Caco-2 (cell line): ENCODE measurements around the gene TRAPPC6A. TPM values are rescaled to one million over a fixed set of nuclear protein-coding genes. Genes with fewer than 3 reads are reported as not detected.

Experiments
- BruUV-seq: library from RNA; stranded (reverse); fragments of 400-500 nt; replicated peaks from 2 replicates; lab custom pipeline; 2021; lab: Mats Ljungman, UMichigan
- CTCF ChIA-PET: fragments of 300-600 bp; sonication (Branson Sonifier 250); formaldehyde crosslinking; loops from one replicate; lab custom pipeline; 2022; ENCODE audit warnings: antibody characterized with exemption; lab: Charles Lee
- POLR2A ChIA-PET: fragments of 300-600 bp; sonication (Branson Sonifier 250); formaldehyde crosslinking; loops from one replicate; lab custom pipeline; 2022; ENCODE audit warnings: antibody characterized with exemption; lab: Charles Lee
- DNase-seq, 2 experiments: peaks; one replicate each; pipeline versions ENCODE4 v3.0.0 to v3.0.0-alpha.2; 2020 to 2022
- H3K27me3 ChIP-seq: replicated peaks from 2 replicates; pipeline ENCODE4 v1.6.0; 2011; ENCODE audit warnings: low read length; ENCODE audit not compliant: control insufficient read depth, insufficient read depth
- H3K36me3 ChIP-seq: 2 replicates; pipeline ENCODE4 v1.5.1; 2011; ENCODE audit warnings: low read length; ENCODE audit not compliant: control insufficient read depth, insufficient read depth
- H3K4me1 ChIP-seq: fragments of 250-450 bp; sonication (Bioruptor Pico); 2 replicates; pipeline ENCODE4 v1.5.1; 2020; ENCODE audit warnings: mild to moderate bottlenecking
- H3K4me3 ChIP-seq: 2 replicates; pipeline ENCODE4 v1.5.1; 2011; ENCODE audit warnings: low read depth, mild to moderate bottlenecking, control low read depth, low read length
- H3K9me3 ChIP-seq: fragments of 250-450 bp; sonication (Bioruptor Pico); 2 replicates; pipeline ENCODE4 v1.5.1; 2020; ENCODE audit warnings: mild to moderate bottlenecking, moderate library complexity
- H3K27ac Mint-ChIP-seq: one replicate; pipeline ENCODE4 v1.8.0; 2022; ENCODE audit warnings: mixed read lengths; ENCODE audit not compliant: unreplicated experiment
- H3K27me3 Mint-ChIP-seq: one replicate; pipeline ENCODE4 v1.8.0; 2022; ENCODE audit warnings: mixed read lengths; ENCODE audit not compliant: insufficient read depth, unreplicated experiment
- H3K36me3 Mint-ChIP-seq: one replicate; pipeline ENCODE4 v1.8.0; 2022; ENCODE audit warnings: mild to moderate bottlenecking, mixed read lengths; ENCODE audit not compliant: insufficient read depth, unreplicated experiment
- H3K4me1 Mint-ChIP-seq: one replicate; pipeline ENCODE4 v1.8.0; 2022; ENCODE audit warnings: low read depth, mixed read lengths; ENCODE audit not compliant: unreplicated experiment
- H3K4me3 Mint-ChIP-seq: one replicate; pipeline ENCODE4 v1.8.0; 2022; ENCODE audit warnings: mild to moderate bottlenecking, moderate library complexity, mixed read lengths; ENCODE audit not compliant: unreplicated experiment
- H3K9me3 Mint-ChIP-seq: one replicate; pipeline ENCODE4 v1.8.0; 2022; ENCODE audit warnings: mixed read lengths; ENCODE audit not compliant: unreplicated experiment
- intact Hi-C: fragments of 100-400 bp; cut with micrococcal nuclease; formaldehyde crosslinking; loops from one replicate; pipeline ENCODE4 v1.10.0; 2022; ENCODE audit not compliant: unreplicated experiment
- total RNA-seq: library from RNA; stranded (reverse); gene quantifications from 2 replicates; pipeline ENCODE4 v1.2.3, GENCODE V29; 2022
- TF ChIP-seq, protein P1 (sequence below), 2 experiments: fragments of 200-600 bp in 1 of 2; IDR thresholded peaks; 1 replicate in 1 of 2; 2 replicates in 1 of 2; pipeline versions ENCODE4 v1.5.1 to v1.8.0; 2011 to 2022; ENCODE audit warnings: antibody characterized with exemption in 1 of 2, control low read depth in 1 of 2, inconsistent platforms in 1 of 2, low read depth in 1 of 2, low read length in 1 of 2, mild to moderate bottlenecking in 1 of 2, moderate library complexity in 1 of 2; ENCODE audit not compliant: insufficient read depth in 1 of 2, severe bottlenecking in 1 of 2, unreplicated experiment in 1 of 2

Gene TRAPPC6A
- total RNA-seq, 1 experiment from 2014 or later = 53.2 TPM

DNA sequence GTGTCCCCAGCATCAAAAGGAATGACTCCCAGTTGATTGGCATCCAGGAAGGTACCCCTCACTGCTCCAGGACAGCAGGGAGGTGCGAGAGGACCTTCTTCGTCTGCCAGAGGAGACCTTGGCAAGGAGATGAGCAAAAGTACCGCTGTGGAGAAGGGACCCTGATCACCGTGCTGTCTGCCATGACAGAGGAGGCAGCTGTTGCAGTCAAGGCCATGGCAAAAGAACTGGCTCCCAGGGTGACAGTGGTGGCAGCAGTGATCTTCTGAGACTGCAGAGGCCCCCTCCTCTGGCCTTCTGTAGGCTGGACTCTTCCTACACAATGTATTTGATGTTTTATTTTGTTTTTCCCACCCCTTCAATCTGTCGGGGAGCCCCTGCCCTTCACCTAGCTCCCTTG, 49.2 kb downstream of the TRAPPC6A start:
- TF ChIP-seq, protein P1, sequence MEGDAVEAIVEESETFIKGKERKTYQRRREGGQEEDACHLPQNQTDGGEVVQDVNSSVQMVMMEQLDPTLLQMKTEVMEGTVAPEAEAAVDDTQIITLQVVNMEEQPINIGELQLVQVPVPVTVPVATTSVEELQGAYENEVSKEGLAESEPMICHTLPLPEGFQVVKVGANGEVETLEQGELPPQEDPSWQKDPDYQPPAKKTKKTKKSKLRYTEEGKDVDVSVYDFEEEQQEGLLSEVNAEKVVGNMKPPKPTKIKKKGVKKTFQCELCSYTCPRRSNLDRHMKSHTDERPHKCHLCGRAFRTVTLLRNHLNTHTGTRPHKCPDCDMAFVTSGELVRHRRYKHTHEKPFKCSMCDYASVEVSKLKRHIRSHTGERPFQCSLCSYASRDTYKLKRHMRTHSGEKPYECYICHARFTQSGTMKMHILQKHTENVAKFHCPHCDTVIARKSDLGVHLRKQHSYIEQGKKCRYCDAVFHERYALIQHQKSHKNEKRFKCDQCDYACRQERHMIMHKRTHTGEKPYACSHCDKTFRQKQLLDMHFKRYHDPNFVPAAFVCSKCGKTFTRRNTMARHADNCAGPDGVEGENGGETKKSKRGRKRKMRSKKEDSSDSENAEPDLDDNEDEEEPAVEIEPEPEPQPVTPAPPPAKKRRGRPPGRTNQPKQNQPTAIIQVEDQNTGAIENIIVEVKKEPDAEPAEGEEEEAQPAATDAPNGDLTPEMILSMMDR (IDR thresholded peaks at IDR 0.05; ENCODE audit: insufficient read depth in 1 of 2, low read depth in 1 of 2, low read length in 1 of 2, severe bottlenecking in 1 of 2, unreplicated experiment in 1 of 2) = no peak
- H3K4me1 ChIP-seq = no peaks in the 10 kb centered on the region
- Mint-ChIP-seq H3K36me3 (peaks cover 13% of the 10 kb centered on the region), H3K4me1 (peaks cover 6% of the 10 kb centered on the region), H3K27ac (no peak overlapping the region), H3K27me3 (no peaks in the 10 kb centered on the region), H3K9me3 (no peaks in the 10 kb centered on the region), H3K4me3 (no peak overlapping the region)
- intact Hi-C loops = loop anchor here (5.0 kb wide), 1 partner anchor 37 kb away; the partner anchor contains the start of gene PPP1R37
- POLR2A ChIA-PET = no interaction called here
- no peak for DNase-seq
- no peaks in the 10 kb centered on the region for H3K9me3 ChIP-seq
- CTCF ChIA-PET = no interaction called here
- H3K4me3 ChIP-seq = no peak overlapping the region
- no TSS peak for BruUV-seq
- H3K27me3 ChIP-seq = no peaks in the 10 kb centered on the region
- no peaks in the 10 kb centered on the region for H3K36me3 ChIP-seq

DNA sequence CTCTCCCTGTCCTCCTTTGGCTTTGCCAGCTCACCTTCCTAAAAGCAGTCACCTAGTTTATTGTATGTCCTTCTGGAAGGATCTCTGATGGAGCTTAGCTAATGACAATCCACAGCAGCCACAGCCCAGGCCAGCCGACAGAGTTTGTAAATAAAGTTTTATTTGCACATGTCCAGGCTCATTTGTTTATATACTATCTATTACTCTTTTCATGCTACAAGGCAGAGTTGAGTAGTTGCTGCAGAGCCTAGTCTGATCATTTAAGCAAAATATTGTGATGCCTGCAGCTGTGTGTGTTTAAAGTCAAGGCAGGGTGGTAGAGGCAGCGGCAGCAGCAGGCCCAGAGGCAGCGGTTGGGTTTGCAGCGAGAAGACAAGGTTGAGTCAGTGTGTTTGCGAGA, 49.9 kb downstream of the TRAPPC6A start:
- H3K36me3 Mint-ChIP-seq = peaks cover 16% of the 10 kb centered on the region
- TF ChIP-seq, protein P1 (IDR thresholded peaks at IDR 0.05; ENCODE audit: insufficient read depth in 1 of 2, low read depth in 1 of 2, low read length in 1 of 2, severe bottlenecking in 1 of 2, unreplicated experiment in 1 of 2) = no peak
- BruUV-seq = no TSS peak
- H3K4me3 Mint-ChIP-seq = no peak overlapping the region
- peaks cover 10% of the 10 kb centered on the region for H3K4me1 Mint-ChIP-seq
- DNase-seq = no peak
- no peaks in the 10 kb centered on the region for H3K27me3 Mint-ChIP-seq
- no peaks in the 10 kb centered on the region for H3K9me3 ChIP-seq
- ChIA-PET POLR2A (no interaction called here), CTCF (no interaction called here)
- intact Hi-C loops = loop anchor here (5.0 kb wide), 1 partner anchor 36 kb away; the partner anchor contains the start of gene PPP1R37
- H3K4me3 ChIP-seq = no peak overlapping the region
- H3K27ac Mint-ChIP-seq = no peak overlapping the region
- H3K36me3 ChIP-seq = no peaks in the 10 kb centered on the region
- peaks cover 4% of the 10 kb centered on the region for H3K4me1 ChIP-seq
- H3K27me3 ChIP-seq = no peaks in the 10 kb centered on the region
- H3K9me3 Mint-ChIP-seq = no peaks in the 10 kb centered on the region

DNA sequence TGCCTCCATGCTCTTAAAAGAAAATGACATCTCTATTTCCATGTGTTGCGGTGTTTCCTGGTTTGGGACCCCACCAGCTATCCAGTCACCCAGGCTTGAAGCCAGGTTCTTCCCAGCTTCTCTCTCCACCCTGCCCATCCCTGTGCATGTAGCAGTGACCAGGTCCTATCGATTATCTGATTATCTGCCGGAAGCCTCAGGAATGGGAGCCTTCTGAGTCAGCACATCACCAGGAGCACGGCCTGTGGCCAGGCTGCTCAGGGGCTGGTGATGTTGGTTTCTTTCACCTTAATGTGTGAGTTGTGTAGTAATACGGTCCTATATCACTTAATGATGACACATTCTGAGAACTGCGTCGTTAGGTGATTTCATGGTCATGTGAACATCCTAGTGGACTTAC, 51.4 kb downstream of the TRAPPC6A start:
- peaks cover 24% of the 10 kb centered on the region for H3K4me1 Mint-ChIP-seq
- Histone ChIP-seq H3K36me3 (no peaks in the 10 kb centered on the region), H3K4me1 (peaks cover 12% of the 10 kb centered on the region), H3K9me3 (no peaks in the 10 kb centered on the region), H3K4me3 (no peak overlapping the region), H3K27me3 (no peaks in the 10 kb centered on the region)
- no peaks in the 10 kb centered on the region for H3K9me3 Mint-ChIP-seq
- BruUV-seq = no TSS peak
- no peak overlapping the region for H3K27ac Mint-ChIP-seq
- no peak for DNase-seq
- H3K4me3 Mint-ChIP-seq = no peak overlapping the region
- H3K36me3 Mint-ChIP-seq = peaks cover 20% of the 10 kb centered on the region
- TF ChIP-seq, protein P1 (IDR thresholded peaks at IDR 0.05; ENCODE audit: insufficient read depth in 1 of 2, low read depth in 1 of 2, low read length in 1 of 2, severe bottlenecking in 1 of 2, unreplicated experiment in 1 of 2) = no peak
- POLR2A ChIA-PET = no interaction called here
- CTCF ChIA-PET = interaction anchor here (1.0 kb wide), 1 partner anchor 23 kb away, joined by 5 read pairs; no protein-coding TSS in a partner anchor
- no peaks in the 10 kb centered on the region for H3K27me3 Mint-ChIP-seq
- intact Hi-C loops = loop anchor here (1.0 to 5.0 kb wide), 2 partner anchors 34 to 109 kb away; partner anchors contain the start of gene PPP1R37
